Limb (tissue), 2 donors: ENCODE data around the gene CHCHD6.

Experiments
- DNase-seq, 2 donors: peaks; one replicate each; pipeline ENCODE4 v3.0.0-alpha.2; 2016; ENCODE audit errors: extremely low spot score in 2 of 2

Gene CHCHD6

GRCh38 chr3:126668450-126669401 lies 35.3 kb upstream of the CHCHD6 start:
- no peak for DNase-seq

GRCh38 chr3:126671521-126671920 lies 32.5 kb upstream of the CHCHD6 start:
- no peak for DNase-seq

DNA sequence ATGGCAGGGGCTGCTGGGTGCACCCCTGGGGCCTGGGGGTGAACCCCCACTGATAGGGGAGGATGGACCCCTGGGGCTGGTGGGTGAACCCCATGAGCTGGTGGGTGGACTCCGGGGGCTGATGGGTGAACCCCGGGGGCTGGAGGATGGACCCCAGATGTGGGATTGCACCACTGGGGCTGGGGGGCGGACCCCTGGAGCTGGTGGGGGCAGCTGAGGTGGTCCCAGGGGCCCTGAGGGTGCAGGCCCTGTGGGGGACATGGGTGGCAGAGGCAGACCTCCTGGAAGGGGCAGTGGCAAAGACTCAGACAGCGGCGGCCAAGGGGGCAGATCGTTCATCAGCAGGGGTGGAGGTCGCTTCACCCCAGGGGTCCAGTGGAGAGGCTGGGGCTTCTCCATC lies 31.7 kb upstream of the CHCHD6 start:
- DNase-seq: no peak

- no peak for DNase-seq
Observed at GRCh38 chr3:126672741-126673140, 31.3 kb upstream of the CHCHD6 start.

- DNase-seq: no peak
Observed at GRCh38 chr3:126676919-126677705, 26.9 kb upstream of the CHCHD6 start.

DNA sequence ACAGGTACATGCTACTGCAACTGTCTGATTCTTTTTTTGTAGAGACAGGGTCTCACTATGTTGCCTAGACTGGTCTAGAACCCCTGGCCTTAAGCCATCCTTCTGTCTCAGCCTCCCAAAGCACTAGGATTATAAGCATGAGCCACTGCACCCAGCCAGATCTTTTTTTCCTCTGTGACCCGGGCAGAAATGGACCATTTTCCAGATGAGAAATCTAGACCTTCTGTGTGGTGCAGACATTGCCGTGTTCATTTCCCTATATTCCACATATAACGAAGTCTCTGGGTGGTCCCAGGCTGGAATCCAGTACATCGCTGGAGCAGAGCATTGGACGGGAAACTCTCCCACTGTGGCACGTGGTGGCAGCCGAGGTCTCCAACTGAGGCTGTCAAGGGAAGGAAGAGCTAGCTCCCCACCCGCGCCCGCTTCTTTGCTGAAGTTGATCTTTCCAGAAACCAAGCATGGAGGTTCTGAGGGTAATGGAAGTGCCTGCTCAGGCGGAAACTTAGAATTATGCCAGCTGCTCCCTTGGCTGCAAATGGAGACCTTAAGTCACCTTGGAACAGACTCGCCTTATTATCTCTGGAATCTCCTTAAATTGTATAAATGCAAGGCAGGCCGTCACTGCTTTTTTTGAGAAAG lies 26.1 kb upstream of the CHCHD6 start:
- DNase-seq: no peak

DNA sequence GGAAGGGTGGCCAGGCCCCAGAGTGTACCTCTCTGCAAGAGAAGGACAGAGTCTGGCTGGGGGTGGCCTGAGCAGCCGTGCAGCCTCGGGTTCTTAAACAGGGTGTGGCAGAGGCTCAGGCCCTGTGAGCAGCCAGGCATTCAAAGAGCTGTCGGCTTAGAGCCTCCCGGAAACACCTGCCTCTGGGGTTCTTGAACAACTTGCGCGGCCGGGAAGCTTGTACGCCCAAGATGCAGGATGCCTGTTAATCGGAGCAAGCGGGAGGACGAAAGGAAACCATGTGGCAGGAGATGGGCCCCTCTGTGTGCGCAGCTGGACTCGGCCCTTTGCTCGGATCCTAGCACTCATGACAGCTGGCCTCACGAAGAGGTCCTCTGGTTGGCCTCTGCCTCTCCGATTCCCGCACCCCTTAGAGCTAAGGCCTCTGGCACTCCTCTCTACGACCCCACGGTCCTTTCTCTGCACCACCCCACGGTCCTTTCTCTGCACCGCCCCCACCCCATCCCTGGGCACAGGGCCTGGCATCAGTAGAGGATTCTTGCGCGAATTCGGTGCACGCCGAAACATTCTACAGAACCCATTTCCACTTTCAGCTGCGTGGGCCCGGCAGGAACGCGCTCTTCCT lies 25.2 kb upstream of the CHCHD6 start:
- no peak for DNase-seq

GRCh38 chr3:126679318-126679751 lies 24.7 kb upstream of the CHCHD6 start:
- DNase-seq: peak; percentile 49 to 92

DNA sequence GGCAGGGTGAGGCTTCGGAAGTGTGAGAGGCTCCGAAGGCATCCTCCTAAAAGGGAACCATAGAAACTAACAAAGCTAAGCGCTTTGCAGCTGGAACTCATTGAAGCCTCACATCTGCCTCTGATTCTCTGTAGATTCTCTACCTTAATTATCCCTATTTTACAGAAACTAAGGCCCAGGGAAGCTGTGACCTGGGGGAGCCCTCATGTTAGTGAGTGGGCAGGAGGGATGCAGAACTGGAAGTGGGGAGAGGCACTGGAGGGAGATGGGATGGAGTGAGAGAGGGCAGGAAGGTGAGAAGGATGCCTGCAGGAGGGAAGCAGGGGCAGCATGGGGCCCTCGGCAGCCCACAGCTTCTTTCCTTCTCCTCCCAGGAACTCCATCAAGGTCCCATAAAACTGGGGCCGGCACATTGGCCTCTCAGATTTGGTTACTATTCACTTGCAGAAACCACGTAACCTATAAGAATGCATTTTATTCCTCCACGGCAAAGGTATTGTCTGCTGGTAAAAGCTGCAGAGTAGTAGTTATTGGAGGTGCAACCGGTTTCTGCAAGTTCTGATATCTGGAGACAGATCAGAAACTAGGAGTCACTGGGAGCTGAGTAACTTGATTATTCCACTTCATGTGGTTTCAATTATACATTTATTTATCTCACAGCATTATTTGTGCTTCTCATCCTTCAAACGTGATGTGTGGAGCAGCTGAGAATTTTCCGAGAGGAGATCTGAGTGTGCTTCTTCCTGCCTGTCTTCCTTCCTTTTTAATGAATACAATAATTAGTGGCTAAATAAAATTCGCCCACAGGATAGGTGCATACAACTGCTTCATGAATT lies 24.0 kb upstream of the CHCHD6 start:
- DNase-seq: peak in 1 of 2 donors; percentile 22

DNA sequence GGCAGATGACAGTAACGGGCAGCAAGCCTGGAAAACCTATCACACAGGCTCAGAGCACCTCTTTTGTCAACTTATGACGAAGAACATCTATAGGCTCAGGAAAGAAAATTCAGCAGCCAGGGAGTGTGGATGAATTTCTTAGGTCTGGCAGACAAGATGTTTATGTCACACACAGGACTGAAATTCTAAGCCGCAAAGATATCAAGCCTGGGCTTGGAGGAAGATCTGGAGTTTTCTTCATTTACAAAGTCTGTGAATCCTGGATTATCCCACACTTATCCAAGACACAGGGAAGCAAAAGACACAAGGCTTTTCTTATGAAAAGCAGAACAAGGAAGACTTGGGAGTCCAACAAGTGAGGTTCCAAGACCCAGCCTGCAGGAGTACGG lies 23.4 kb upstream of the CHCHD6 start:
- no peak for DNase-seq

DNA sequence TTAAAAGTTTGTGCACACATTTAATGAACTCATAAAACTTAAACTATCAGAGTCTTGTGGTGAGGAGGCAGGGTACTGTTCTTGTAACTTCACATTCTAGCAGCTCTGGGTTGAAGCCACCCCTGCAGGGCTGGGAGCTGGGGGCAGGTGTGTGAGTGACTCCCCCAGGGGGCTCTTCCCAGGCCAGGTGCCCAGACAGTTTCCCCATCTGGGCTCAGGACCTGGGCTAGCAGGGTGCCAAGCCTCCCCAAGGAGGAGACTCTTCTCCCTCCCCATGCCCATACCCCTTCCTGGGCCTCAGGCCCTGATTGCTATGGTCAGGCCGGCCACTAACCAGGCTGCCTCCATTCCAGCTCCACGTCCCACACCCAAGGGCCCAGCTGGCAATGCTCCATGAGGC lies 22.0 kb upstream of the CHCHD6 start:
- no peak for DNase-seq

- DNase-seq: no peak
Observed at GRCh38 chr3:126683069-126683468, 21.0 kb upstream of the CHCHD6 start.

- peak; percentile 37 to 54 for DNase-seq
Observed at GRCh38 chr3:126684218-126684751, 19.8 kb upstream of the CHCHD6 start.

GRCh38 chr3:126685021-126685420 lies 19.0 kb upstream of the CHCHD6 start:
- DNase-seq: no peak

- peak in 1 of 2 donors; percentile 12 for DNase-seq
Observed at GRCh38 chr3:126685493-126685892, 18.5 kb upstream of the CHCHD6 start.

GRCh38 chr3:126691765-126692164 lies 12.3 kb upstream of the CHCHD6 start:
- DNase-seq: no peak

- DNase-seq: no peak
Observed at GRCh38 chr3:126692858-126693257, 11.2 kb upstream of the CHCHD6 start.

DNA sequence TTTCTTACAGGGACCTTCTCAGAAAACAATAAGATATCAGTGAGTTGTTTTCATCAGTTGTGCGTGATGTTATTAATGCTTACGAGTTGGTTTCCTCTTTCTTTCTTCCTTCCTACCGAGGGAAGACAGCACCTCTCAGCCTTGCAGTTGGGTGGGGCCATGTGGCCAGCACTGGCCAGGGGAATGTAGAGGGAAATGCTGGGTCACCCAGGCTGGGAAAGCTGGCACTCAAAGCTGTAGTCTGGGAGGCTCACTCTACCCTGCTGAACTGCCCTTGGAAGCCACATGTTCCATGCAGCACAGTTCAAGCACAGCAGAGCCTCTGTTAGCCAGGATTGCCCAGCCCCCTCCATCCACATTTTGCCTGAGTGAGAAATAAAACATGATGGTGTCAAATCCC lies 10.1 kb upstream of the CHCHD6 start:
- DNase-seq: no peak

GRCh38 chr3:126696701-126697267 lies 7.3 kb upstream of the CHCHD6 start:
- no peak for DNase-seq

- DNase-seq: no peak
Observed at GRCh38 chr3:126699011-126699410, 5.0 kb upstream of the CHCHD6 start.
